Measurements from ENCODE around the gene EOLA2.
"Not testable (repeated sequence)": the region's sequence is repeated elsewhere in the genome, so short reads cannot be mapped to it uniquely, and the experiment has no call there.

GRCh38 chrX:149946932-149947331 is 8.6 kb upstream of the EOLA2 start:
- TF ChIP-seq, protein P1, sequence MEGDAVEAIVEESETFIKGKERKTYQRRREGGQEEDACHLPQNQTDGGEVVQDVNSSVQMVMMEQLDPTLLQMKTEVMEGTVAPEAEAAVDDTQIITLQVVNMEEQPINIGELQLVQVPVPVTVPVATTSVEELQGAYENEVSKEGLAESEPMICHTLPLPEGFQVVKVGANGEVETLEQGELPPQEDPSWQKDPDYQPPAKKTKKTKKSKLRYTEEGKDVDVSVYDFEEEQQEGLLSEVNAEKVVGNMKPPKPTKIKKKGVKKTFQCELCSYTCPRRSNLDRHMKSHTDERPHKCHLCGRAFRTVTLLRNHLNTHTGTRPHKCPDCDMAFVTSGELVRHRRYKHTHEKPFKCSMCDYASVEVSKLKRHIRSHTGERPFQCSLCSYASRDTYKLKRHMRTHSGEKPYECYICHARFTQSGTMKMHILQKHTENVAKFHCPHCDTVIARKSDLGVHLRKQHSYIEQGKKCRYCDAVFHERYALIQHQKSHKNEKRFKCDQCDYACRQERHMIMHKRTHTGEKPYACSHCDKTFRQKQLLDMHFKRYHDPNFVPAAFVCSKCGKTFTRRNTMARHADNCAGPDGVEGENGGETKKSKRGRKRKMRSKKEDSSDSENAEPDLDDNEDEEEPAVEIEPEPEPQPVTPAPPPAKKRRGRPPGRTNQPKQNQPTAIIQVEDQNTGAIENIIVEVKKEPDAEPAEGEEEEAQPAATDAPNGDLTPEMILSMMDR (IDR thresholded peaks at IDR 0.05), result not testable (repeated sequence)
- TF ChIP-seq POLR2AphosphoS5 (IDR thresholded peaks at IDR 0.05), result not testable (repeated sequence)

Measured in prostate gland (tissue), 2 donors.